Neural cell (in vitro differentiated cells): ENCODE data around the gene SLC17A9.

ENCODE experiments used
- CTCF ChIP-seq: fragments of 450-650 bp; IDR thresholded peaks from 2 replicates; pipeline ENCODE4 v1.5.1; 2014; ENCODE audit warnings: antibody characterized with exemption, mild to moderate bottlenecking, moderate library complexity; ENCODE audit not compliant: poor library complexity, severe bottlenecking
- EP300 ChIP-seq: fragments of 450-650 bp; conservative IDR thresholded peaks from 2 replicates; pipeline ENCODE4 v1.6.1; 2014; ENCODE audit warnings: antibody characterized with exemption, mild to moderate bottlenecking, moderate library complexity; ENCODE audit not compliant: poor library complexity, severe bottlenecking
- EZH2 ChIP-seq: fragments of 200-600, 300-800 bp; shearing (Covaris generic), sonication (generic); IDR thresholded peaks from 2 replicates; pipeline ENCODE4 v1.6.1; 2014; ENCODE audit warnings: antibody characterized with exemption, low read length, borderline replicate concordance, mild to moderate bottlenecking; ENCODE audit not compliant: insufficient read depth, poor library complexity, severe bottlenecking
- POLR2AphosphoS5 ChIP-seq: IDR thresholded peaks from 2 replicates; pipeline ENCODE4 v1.6.1; 2012
- SMC3 ChIP-seq: fragments of 450-650 bp; conservative IDR thresholded peaks from 2 replicates; pipeline ENCODE4 v1.6.1; 2014; ENCODE audit warnings: antibody characterized with exemption, mild to moderate bottlenecking, moderate library complexity; ENCODE audit not compliant: poor library complexity
- TAF1 ChIP-seq: IDR thresholded peaks from 2 replicates; pipeline ENCODE4 v1.6.1; 2012; ENCODE audit warnings: low read depth

DNA sequence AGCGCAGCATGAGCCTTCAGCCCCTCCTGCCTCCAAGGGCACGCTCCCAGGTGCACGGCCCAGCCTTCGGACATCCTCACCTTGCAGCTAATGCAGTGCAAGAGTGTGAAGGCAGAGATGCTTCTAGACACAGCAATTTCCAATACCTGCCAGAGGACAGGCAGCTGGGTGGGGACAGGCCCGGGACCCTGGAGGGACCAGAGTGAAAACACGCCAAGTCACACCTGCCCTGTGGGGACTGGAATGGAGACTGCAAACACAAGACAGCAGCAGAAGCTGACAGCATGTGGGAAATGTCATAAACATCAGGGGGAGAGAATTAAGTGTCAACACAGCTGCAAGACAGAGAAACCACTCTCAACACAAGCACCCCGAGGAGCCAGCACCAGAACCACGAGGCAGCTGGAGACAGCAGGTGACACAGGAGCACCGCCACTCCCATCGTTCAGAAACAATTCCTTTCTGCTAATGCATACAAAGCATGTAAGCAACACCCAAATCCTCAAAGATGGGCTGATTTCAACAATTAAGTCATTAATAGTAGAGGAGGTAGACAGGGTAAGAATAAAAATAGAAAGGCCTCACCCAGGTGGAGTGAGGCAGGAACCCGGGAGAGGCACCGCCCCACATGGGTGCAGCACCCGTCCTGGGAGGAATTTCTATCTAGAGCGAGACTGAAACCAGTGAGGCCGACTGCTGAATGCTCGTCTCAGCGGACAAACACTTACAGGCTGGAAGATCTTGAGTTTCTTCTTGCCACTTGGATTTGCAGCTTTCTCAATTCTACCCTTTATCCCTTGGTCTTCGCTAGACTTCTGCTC lies 43.3 kb upstream of the SLC17A9 start:
- TF ChIP-seq CTCF = no peak
- no peak for TF ChIP-seq TAF1
- no peak for TF ChIP-seq SMC3
- TF ChIP-seq EP300 = no peak
- TF ChIP-seq EZH2 = no peak
- no peak for TF ChIP-seq POLR2AphosphoS5
